HCT116 (cell line): ENCODE data around the gene BICRA. TPM values are rescaled to one million over a fixed set of nuclear protein-coding genes. Genes with fewer than 3 reads are reported as not detected.

Experiments
- ATAC-seq: fragments of 200-7000 bp; cut with Tn5 transposase; 2 replicates; pipeline ENCODE4 v1.9.1; 2020; ENCODE audit warnings: mild to moderate bottlenecking, moderate library complexity
- BruUV-seq: library from RNA; stranded (reverse); fragments of 400-500 nt; replicated peaks from 2 replicates; lab custom pipeline; 2021; lab: Mats Ljungman, UMichigan
- CTCF ChIA-PET: fragments of 300-600 bp; sonication (Branson Sonifier 250); formaldehyde crosslinking; loops from one replicate; lab custom pipeline; 2021; ENCODE audit warnings: antibody characterized with exemption; lab: Charles Lee
- POLR2A ChIA-PET: fragments of 300-600, 350-600 bp; sonication (Branson Sonifier 250); formaldehyde crosslinking; loops from one replicate; lab custom pipeline; 2021; ENCODE audit warnings: antibody characterized with exemption; lab: Charles Lee
- RAD21 ChIA-PET, 2 experiments: fragments of 300-600 bp; sonication (Branson Sonifier 250); formaldehyde crosslinking; loops; one replicate each; lab custom pipeline; 2023; ENCODE audit warnings: low total read pairs in 2 of 2; ENCODE audit not compliant: uncharacterized antibody in 2 of 2, unreplicated experiment in 2 of 2, low non-redundant PET in 1 of 2; lab: Charles Lee
- DNase-seq: peaks from one replicate; pipeline ENCODE4 v3.0.0-alpha.2; 2010; ENCODE audit warnings: low read depth, low spot score
- H2AFZ ChIP-seq: fragments of 200-600 bp; shearing (Covaris generic), sonication (generic); 2 replicates; pipeline ENCODE4 v1.6.1; 2017; ENCODE audit warnings: low read depth, mixed run types, mixed read lengths, antibody characterized with exemption, low read length; ENCODE audit not compliant: poor library complexity, severe bottlenecking
- H3K27ac ChIP-seq: 2 replicates; pipeline ENCODE4 v1.5.1; 2012; ENCODE audit warnings: low read depth, low read length
- H3K27me3 ChIP-seq: fragments of 200-600 bp; sonication (generic); 2 replicates; pipeline ENCODE4 v1.6.1; 2016; ENCODE audit warnings: mixed run types, low read length, mixed read lengths; ENCODE audit not compliant: insufficient read depth
- H3K36me3 ChIP-seq, 2 experiments: fragments of 200-500 bp in 1 of 2; fragments of 200-600 bp in 1 of 2; sonication (Bioruptor generic) in 1 of 2; sonication (generic) in 1 of 2; 2 replicates each; pipeline versions ENCODE4 v1.5.1 to v1.6.1; 2014 to 2016; ENCODE audit warnings: low read length in 2 of 2, inconsistent platforms in 1 of 2, mixed read lengths in 1 of 2, mixed run types in 1 of 2; ENCODE audit not compliant: insufficient read depth in 2 of 2, control insufficient read depth in 1 of 2
- H3K4me1 ChIP-seq, 2 experiments: fragments of 200-600 bp in 1 of 2; sonication (generic) in 1 of 2; 2 replicates each; pipeline versions ENCODE4 v1.5.1 to v1.6.1; 2012 to 2017; ENCODE audit warnings: low read length in 2 of 2, inconsistent platforms in 1 of 2, mild to moderate bottlenecking in 1 of 2, mixed read lengths in 1 of 2, mixed run types in 1 of 2, moderate library complexity in 1 of 2; ENCODE audit not compliant: insufficient read depth in 2 of 2, control insufficient read depth in 1 of 2
- H3K4me2 ChIP-seq: fragments of 200-600 bp; sonication (generic); 2 replicates; pipeline ENCODE4 v1.6.1; 2017; ENCODE audit warnings: mixed run types, low read length, mixed read lengths
- H3K4me3 ChIP-seq, 2 experiments: fragments of 200-600 bp in 1 of 2; sonication (generic) in 1 of 2; replicated peaks in 1 of 2; 2 replicates each; pipeline ENCODE4 v1.5.1; 2011 to 2016; ENCODE audit warnings: low read length in 2 of 2, control low read depth in 1 of 2, low read depth in 1 of 2, mild to moderate bottlenecking in 1 of 2, mixed read lengths in 1 of 2, mixed run types in 1 of 2
- H3K79me2 ChIP-seq: fragments of 200-600 bp; sonication (generic); 2 replicates; pipeline ENCODE4 v1.6.1; 2017; ENCODE audit warnings: mild to moderate bottlenecking, mixed run types, low read length, moderate library complexity, mixed read lengths; ENCODE audit not compliant: insufficient read depth
- H3K9ac ChIP-seq: fragments of 200-600 bp; sonication (generic); 2 replicates; pipeline ENCODE4 v1.6.1; 2016; ENCODE audit warnings: low read length, mixed read lengths
- H3K9me2 ChIP-seq: fragments of 200-600 bp; sonication (generic), shearing (Covaris generic); 2 replicates; pipeline ENCODE4 v1.6.1; 2017; ENCODE audit warnings: mixed run types, mild to moderate bottlenecking, moderate library complexity; ENCODE audit not compliant: insufficient read depth
- H3K9me3 ChIP-seq, 2 experiments: fragments of 200-500 bp in 1 of 2; fragments of 200-600 bp in 1 of 2; sonication (Bioruptor generic) in 1 of 2; sonication (generic) in 1 of 2; 2 replicates each; pipeline ENCODE4 v1.6.1; 2014 to 2017; ENCODE audit warnings: low read length in 2 of 2, mixed read lengths in 2 of 2, inconsistent platforms in 1 of 2, low read depth in 1 of 2, mild to moderate bottlenecking in 1 of 2, mixed run types in 1 of 2, moderate library complexity in 1 of 2; ENCODE audit not compliant: control insufficient read depth in 1 of 2, insufficient read depth in 1 of 2
- H4K20me1 ChIP-seq: fragments of 200-600 bp; sonication (generic), shearing (Covaris generic); 2 replicates; pipeline ENCODE4 v1.6.1; 2017; ENCODE audit warnings: mixed run types, mild to moderate bottlenecking, moderate library complexity; ENCODE audit not compliant: insufficient read depth
- ATF3 ChIP-seq: IDR thresholded peaks from 2 replicates; pipeline ENCODE4 v1.6.1; 2012
- CBX3 ChIP-seq: IDR thresholded peaks from 2 replicates; pipeline ENCODE4 v1.6.1; 2012; ENCODE audit warnings: low read depth
- CEBPB ChIP-seq: IDR thresholded peaks from 2 replicates; pipeline ENCODE4 v1.6.1; 2012; ENCODE audit warnings: low read depth
- EGR1 ChIP-seq: IDR thresholded peaks from 2 replicates; pipeline ENCODE4 v1.6.1; 2012; ENCODE audit warnings: low read depth
- EZH2 ChIP-seq: fragments of 200-600 bp; sonication (generic); IDR thresholded peaks from 2 replicates; pipeline ENCODE4 v1.6.1; 2017; ENCODE audit warnings: antibody characterized with exemption, mixed run types
- EZH2phosphoT487 ChIP-seq: fragments of 200-600 bp; IDR thresholded peaks from 2 replicates; pipeline ENCODE4 v1.6.1; 2018; ENCODE audit warnings: antibody characterized with exemption, borderline replicate concordance
- FOSL1 ChIP-seq: IDR thresholded peaks from 2 replicates; pipeline ENCODE4 v1.6.1; 2012; ENCODE audit warnings: low read depth
- JUND ChIP-seq: IDR thresholded peaks from 2 replicates; pipeline ENCODE4 v1.6.1; 2012
- MAX ChIP-seq: IDR thresholded peaks from 2 replicates; pipeline ENCODE4 v1.6.1; 2012
- POLR2A ChIP-seq: IDR thresholded peaks from 2 replicates; pipeline ENCODE4 v1.7.0; 2011; ENCODE audit warnings: borderline replicate concordance; ENCODE audit not compliant: insufficient read depth, insufficient read length; ENCODE audit errors: extremely low read depth
- POLR2AphosphoS5 ChIP-seq: IDR thresholded peaks from 2 replicates; pipeline ENCODE4 v1.6.1; 2011; ENCODE audit warnings: mild to moderate bottlenecking, low read depth, low read length, moderate library complexity
- RAD21 ChIP-seq: IDR thresholded peaks from 2 replicates; pipeline ENCODE4 v1.6.1; 2012; ENCODE audit warnings: low read depth, mild to moderate bottlenecking
- SIN3A ChIP-seq: IDR thresholded peaks from 2 replicates; pipeline ENCODE4 v1.6.1; 2012; ENCODE audit warnings: low read depth
- SP1 ChIP-seq: IDR thresholded peaks from 2 replicates; pipeline ENCODE4 v1.6.1; 2012; ENCODE audit warnings: low read depth
- TCF7L2 ChIP-seq: IDR thresholded peaks from 2 replicates; pipeline ENCODE4 v1.7.0; 2011; ENCODE audit warnings: borderline replicate concordance, inconsistent platforms; ENCODE audit not compliant: insufficient read depth, insufficient read length; ENCODE audit errors: extremely low read depth
- YY1 ChIP-seq: IDR thresholded peaks from 2 replicates; pipeline ENCODE4 v1.6.1; 2011; ENCODE audit warnings: low read length, low read depth, moderate library complexity, mild to moderate bottlenecking; ENCODE audit not compliant: insufficient replicate concordance; ENCODE audit errors: extremely low read depth
- ZFX ChIP-seq: fragments of 450-650 bp; IDR thresholded peaks from 2 replicates; pipeline ENCODE4 v1.6.1; 2017
- ZNF274 ChIP-seq: fragments of 200-500 bp; sonication (Bioruptor generic); IDR thresholded peaks from 2 replicates; pipeline ENCODE4 v1.6.1; 2014; ENCODE audit warnings: mild to moderate bottlenecking, low read depth, low read length, inconsistent platforms
- intact Hi-C: fragments of 100-400 bp; cut with micrococcal nuclease; formaldehyde crosslinking; loops from 2 replicates; pipeline ENCODE4 v1.10.0; 2022
- total RNA-seq: library from RNA; stranded (reverse); gene quantifications from one replicate; pipeline ENCODE4 v1.2.1, GENCODE V29; 2021; ENCODE audit not compliant: unreplicated experiment

BICRA gene
- total RNA-seq, 1 experiment from 2014 or later: 11.3 TPM

GRCh38 chr19:47633517-47633916 is 24.6 kb downstream of the BICRA start:
- TF ChIP-seq CEBPB (no peak), JUND (peak; percentile 88), EZH2 (no peak), SP1 (peak; percentile 59), SIN3A (no peak), FOSL1 (peak; percentile 84), RAD21 (no peak), CBX3 (0 out of 2 replicates have a peak, but pooled peaks have one; percentile 42)
- CTCF ChIA-PET: interaction anchor here (1.2 kb wide), 1 partner anchor 10 kb away, joined by 4 read pairs; no protein-coding TSS in a partner anchor
- Histone ChIP-seq H3K9ac (0 out of 2 replicates have a peak overlapping the region, but pooled peaks have one; percentile 21), H3K4me2 (peak overlapping the region; percentile 76), H3K27ac (peak overlapping the region; percentile 43; the same call in 1 of the 2 replicates), H4K20me1 (no peaks in the 10 kb centered on the region), H3K79me2 (peaks cover 49% of the 10 kb centered on the region), H2AFZ (no peak overlapping the region), H3K27me3 (no peaks in the 10 kb centered on the region), H3K9me2 (no peaks in the 10 kb centered on the region), H3K4me1 (peaks cover 46 to 66% of the 10 kb centered on the region in 2 experiments), H3K9me3 (no peaks in the 10 kb centered on the region), H3K36me3 (no peaks in the 10 kb centered on the region; a peak in 1 of 4 replicates), H3K4me3 (peak overlapping the region in 1 of 2 experiments; percentile 41; a peak in 2 of 4 replicates)
- RAD21 ChIA-PET: no interaction called here
- POLR2A ChIA-PET: interaction anchor here (1.0 kb wide), 1 partner anchor 9 kb away, joined by 3 read pairs; no protein-coding TSS in a partner anchor
- peak; percentile 51 for DNase-seq
- intact Hi-C loops: no loop called here
- no TSS peak for BruUV-seq
- ATAC-seq: peak; percentile 83

- POLR2A ChIA-PET: interaction anchor here (1.0 kb wide), 1 partner anchor 10 kb away, joined by 3 read pairs; no protein-coding TSS in a partner anchor
- H3K4me2 ChIP-seq: peak overlapping the region; percentile 76
Observed at GRCh38 chr19:47633996-47634395, 25.1 kb downstream of the BICRA start.

More at GRCh38 chr19:47633996-47634395, 25.1 kb downstream of the BICRA start:
- intact Hi-C loops: no loop called here
- Histone ChIP-seq H3K36me3 (no peaks in the 10 kb centered on the region; a peak in 1 of 4 replicates), H3K4me1 (peaks cover 46 to 68% of the 10 kb centered on the region in 2 experiments), H3K27ac (peak overlapping the region; percentile 43), H3K9me2 (no peaks in the 10 kb centered on the region), H2AFZ (no peak overlapping the region), H3K79me2 (peaks cover 48% of the 10 kb centered on the region)
- peak; percentile 17; the same call in 1 of the 2 replicates for ATAC-seq
- no peak for DNase-seq
- TF ChIP-seq TCF7L2 (no peak), ZNF274 (no peak), MAX (no peak), RAD21 (no peak), FOSL1 (no peak), SIN3A (no peak), ZFX (no peak), POLR2A (no peak), YY1 (no peak), ATF3 (no peak), CEBPB (no peak), POLR2AphosphoS5 (no peak), SP1 (no peak), JUND (no peak), EGR1 (no peak), CBX3 (no peak), EZH2phosphoT487 (no peak)
- TF ChIP-seq, all 23 proteins: peak for 0
- peak overlapping the region in 1 of 2 experiments; percentile 41; a peak in 1 of 4 replicates for H3K4me3 ChIP-seq
- 0 out of 2 replicates have a peak overlapping the region, but pooled peaks have one; percentile 21 for H3K9ac ChIP-seq
- no peaks in the 10 kb centered on the region for H3K27me3 ChIP-seq
- ChIA-PET CTCF (interaction anchor here (1.2 kb wide), 1 partner anchor 9 kb away, joined by 4 read pairs; no protein-coding TSS in a partner anchor), RAD21 (no interaction called here)
- BruUV-seq: no TSS peak
- H4K20me1 ChIP-seq: no peaks in the 10 kb centered on the region
- no peaks in the 10 kb centered on the region for H3K9me3 ChIP-seq
